T1000 (cell line): ENCODE measurements around the gene SNRPD3.
A peak's percentile ranks its signal among the peaks of the same experiment; 100 is the strongest.
"Not testable (repeated sequence)": the region's sequence is repeated elsewhere in the genome, so short reads cannot be mapped to it uniquely, and the experiment has no call there.

Experiments
- DNase-seq: peaks from one replicate; lab custom pipeline; 2025; ENCODE audit warnings: mixed read lengths; lab: John Stamatoyannopoulos, UW

Gene SNRPD3

GRCh38 chr22:24555165-24556039 lies at the start of gene SNRPD3:
Gene SNRPD3, plus strand, starts transcription at chr22:24555999. Its CDS starts 1,676 bp downstream, at chr22:24557675.
- DNase-seq, result peak; percentile 97

GRCh38 chr22:24506802-24507438 lies 48.9 kb upstream of the SNRPD3 start:
- DNase-seq, result no peak

- no peak for DNase-seq
Observed at GRCh38 chr22:24507716-24508115, 48.1 kb upstream of the SNRPD3 start.

DNA sequence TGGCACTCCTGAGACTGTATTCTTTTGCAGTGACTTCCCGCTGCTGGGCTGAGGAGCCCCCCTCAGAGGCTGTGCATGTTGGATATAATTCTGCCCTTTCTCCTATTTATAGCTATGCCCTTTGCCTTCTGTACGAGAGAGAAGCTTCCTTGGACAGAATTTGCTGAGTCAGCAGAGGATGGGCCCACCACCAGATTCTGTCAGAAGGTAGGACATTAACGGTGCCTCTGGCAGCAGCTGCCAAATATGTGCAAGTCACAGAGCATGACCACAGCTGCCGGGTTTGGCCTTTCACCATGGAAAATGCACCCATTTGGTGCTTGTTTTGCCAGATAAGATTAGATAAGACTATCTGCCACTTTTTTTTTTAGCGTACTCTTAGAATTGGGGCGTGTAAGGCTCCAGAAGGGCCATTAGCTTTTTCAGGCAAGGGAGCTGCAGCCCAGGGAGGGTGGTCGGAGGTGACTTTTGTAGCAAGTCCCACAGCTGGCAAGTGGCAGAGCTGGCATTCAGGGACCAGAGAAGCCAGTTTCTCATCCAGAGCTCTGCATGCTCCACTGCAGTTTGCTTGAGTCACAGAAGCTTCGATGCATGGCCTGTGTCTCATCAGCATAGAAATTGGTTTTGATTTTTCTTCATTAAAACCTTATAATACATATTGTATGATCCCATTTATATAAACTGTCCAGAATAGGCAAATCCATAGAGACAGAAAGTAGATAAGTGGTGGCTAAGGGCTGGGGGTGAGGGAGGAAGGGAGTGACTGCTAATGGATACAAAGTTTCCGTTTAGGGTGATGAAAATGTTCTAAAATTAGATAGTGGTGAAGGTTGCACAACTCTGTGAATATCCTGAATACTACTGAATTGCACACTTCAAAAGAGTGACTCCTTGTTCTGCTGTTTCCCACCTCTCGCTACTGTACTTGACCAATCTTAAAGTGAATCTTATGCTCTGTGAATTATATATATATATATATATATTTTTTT lies 44.9 kb upstream of the SNRPD3 start:
- DNase-seq, result no peak

DNA sequence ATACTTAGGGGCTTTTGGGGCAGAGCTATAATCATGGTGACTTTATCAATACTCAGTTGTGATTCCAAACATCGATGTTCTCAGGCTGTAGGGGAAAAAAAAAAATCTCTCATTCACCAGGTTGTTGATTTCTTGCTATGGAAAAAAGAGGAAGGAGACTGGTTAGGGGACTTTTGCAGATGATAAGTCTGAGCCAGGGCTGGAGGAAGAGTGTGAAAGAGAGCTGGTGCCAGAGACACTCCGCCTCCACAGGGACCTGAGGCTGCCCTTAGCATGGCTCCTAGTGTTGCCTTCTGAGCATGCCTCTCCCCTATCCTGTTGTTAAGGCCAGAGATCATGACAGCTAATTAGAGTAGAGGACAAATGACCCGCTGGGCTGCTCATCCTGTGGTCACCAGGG lies 43.8 kb upstream of the SNRPD3 start:
- no peak for DNase-seq

GRCh38 chr22:24513378-24514240 lies 42.2 kb upstream of the SNRPD3 start:
- no peak for DNase-seq

DNA sequence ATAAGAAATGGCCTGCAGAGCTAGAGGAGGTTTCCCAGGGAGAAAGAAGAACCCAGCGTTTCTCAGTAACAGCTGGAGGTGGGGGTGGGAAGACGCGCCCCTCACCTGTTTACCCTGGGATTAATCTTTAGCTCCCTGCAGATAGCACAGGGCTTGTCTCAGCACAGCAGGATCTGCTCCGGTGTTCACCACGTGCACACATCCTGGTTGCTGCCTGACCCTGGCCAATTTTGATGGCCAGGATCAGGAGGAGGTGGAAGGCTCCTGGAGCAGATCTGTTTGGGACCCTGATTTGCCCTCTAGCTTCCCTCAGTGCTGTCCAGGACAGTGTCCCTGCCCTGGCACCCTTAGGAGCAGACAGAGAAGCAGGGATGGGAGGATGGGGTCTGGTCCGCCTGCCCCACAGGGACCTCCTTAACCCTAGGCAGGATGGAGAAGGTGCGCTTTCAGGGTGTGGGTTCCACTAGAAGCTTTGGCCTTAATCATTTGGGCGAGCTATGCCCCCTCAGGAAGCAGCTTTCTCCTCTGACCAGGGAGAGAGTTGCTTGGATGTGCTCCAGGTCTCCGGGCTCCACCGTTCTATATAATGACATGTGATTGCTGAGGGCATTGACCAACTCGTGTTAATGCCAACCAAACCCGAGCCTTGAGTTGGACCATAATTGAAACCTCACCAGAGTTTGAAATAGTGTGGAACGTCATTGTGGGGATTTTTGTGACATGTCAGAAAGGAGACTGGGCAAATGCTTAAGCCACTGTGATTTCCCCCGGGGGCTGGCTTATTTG lies 41.4 kb upstream of the SNRPD3 start:
- DNase-seq, result no peak

- DNase-seq, result no peak
Observed at GRCh38 chr22:24515027-24515338, 40.8 kb upstream of the SNRPD3 start.

- DNase-seq, result peak; percentile 22
Observed at GRCh38 chr22:24516301-24516737, 39.5 kb upstream of the SNRPD3 start.

- DNase-seq, result no peak
Observed at GRCh38 chr22:24517446-24517845, 38.4 kb upstream of the SNRPD3 start.

DNA sequence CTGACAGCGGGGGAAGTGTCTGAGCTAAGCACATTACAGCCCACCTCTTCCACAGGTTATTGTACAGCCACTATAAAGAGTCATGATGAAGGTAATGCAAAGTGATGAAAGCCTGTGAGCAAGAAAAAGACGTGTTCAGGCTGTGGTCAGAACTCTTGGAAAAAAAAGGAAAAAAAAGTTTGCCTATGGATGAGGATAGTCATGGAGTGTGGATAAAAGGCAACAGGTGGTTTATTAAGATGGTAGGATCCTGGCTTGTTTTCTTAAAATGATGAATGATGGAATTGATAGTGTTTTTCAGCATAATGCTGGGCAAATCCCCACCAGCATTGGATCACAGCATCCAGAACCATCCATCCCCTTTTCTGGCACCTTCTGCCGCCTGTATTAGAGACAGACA lies 37.6 kb upstream of the SNRPD3 start:
- no peak for DNase-seq

GRCh38 chr22:24518771-24519485 lies 36.9 kb upstream of the SNRPD3 start:
- no peak for DNase-seq

GRCh38 chr22:24519496-24519895 lies 36.3 kb upstream of the SNRPD3 start:
- no peak for DNase-seq

DNA sequence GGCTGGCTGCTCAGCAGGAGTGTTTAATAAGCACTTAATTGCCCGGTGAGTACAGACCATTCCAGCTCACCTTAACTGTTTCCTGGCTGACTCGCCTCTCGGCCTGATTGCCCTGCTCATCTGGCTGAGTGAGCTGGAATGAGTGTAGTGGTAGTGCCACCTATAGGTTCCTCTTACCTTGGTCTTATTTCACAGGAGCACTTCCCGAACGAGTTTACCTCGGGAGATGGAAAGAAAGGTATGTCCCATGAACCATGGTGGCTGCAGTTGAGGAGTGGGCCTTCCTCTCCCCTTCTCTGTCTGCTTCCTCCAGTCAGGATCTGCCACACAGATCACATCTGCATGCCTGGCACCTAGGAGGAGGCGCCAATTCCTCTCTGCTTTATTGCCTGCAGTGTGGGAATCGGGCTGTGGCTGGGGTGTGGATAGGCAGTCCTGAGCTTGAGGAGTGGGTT lies 34.0 kb upstream of the SNRPD3 start:
- DNase-seq, result no peak

DNA sequence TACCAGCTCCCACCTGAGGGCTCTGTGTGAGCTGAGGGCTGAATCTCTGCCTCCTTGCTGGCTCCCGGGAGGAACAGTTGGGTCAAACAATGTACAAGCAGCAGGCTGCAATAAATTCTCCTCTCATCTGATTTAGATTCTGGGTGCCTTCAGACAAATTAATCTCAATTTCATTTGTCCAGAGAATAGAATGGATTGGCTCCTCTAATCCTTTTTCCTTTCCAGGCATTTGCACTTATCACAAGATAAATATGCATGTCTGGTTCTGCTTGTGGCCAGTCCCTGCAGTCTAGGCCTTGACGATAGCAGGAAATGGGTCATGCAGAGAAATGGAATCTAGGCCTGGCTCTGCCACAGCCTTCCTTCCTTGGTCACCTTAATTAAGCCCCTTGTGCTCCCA lies 31.9 kb upstream of the SNRPD3 start:
- no peak for DNase-seq

- peak; percentile 44 for DNase-seq
Observed at GRCh38 chr22:24525416-24526037, 30.3 kb upstream of the SNRPD3 start.

DNA sequence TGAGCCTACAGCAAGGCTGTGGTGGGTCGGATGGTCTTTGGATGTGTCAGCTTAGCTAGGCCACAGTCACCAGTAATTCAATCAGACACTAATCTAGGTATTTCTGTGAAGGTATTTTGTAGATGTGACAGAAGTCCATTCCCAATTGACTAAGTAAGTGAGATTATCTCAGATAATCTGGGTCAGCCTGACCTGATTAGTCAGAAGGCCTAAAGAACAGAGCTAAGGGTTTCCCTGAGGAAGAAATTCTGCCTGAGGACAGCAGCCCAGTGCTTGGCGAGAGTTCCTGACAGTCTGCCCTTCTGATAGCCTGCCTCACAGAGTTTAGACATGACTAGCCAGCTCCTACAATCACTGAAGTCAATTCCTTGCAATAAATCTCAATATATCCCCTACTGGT lies 29.6 kb upstream of the SNRPD3 start:
- no peak for DNase-seq

GRCh38 chr22:24529898-24530297 lies 25.9 kb upstream of the SNRPD3 start:
- DNase-seq, result no peak

GRCh38 chr22:24530968-24531367 lies 24.8 kb upstream of the SNRPD3 start:
- not testable (repeated sequence) for DNase-seq
